ENCODE data around the gene OPN4. TPM values are rescaled to one million over a fixed set of nuclear protein-coding genes. Genes with fewer than 3 reads are reported as not detected.

Gene OPN4
- total and polyA plus RNA-seq, 2 of the 8 experiments (the other 6 are each of a cell fraction or from before 2014, with no cell fraction given), result not detected

DNA sequence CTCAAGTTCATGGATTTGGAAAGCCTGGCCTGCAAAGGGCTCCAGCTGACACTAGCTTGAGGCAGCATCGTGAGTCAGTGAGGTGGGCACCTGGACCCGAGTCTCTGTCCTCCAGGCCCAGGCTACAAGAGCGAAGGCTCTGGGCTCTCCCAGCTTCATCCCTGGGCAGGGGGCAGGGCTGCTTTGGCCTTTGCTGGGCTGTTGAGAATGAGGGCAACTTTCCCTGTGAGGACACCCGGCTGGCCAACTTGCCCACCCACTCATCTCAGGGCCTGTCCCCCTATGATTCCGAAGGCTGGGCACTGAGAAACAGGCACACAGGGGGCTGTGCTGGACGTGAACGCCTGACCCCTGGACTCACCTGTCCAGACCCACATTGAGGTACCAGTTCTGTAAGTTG is 38.3 kb downstream of the OPN4 start:
- Histone ChIP-seq H4K8ac (ENCODE audit: extremely low read depth, insufficient read depth, low read length) (no peak overlapping the region; the same call in 1 of the 2 replicates), H3K23ac (ENCODE audit: insufficient read length) (no peak overlapping the region), H2AK5ac (ENCODE audit: low read depth, low read length) (no peak overlapping the region), H3K4me2 (ENCODE audit: insufficient read depth in 1 of 2, low read depth in 2 of 2, low read length in 2 of 2) (no peak overlapping the region), H3K79me2 (ENCODE audit: control insufficient read depth in 1 of 2, insufficient read depth in 2 of 2, low read length in 2 of 2) (no peaks in the 10 kb centered on the region), H3K23me2 (ENCODE audit: low read depth, low read length) (no peaks in the 10 kb centered on the region; the same call in 1 of the 2 replicates), H3K79me1 (ENCODE audit: low read depth, low read length) (no peaks in the 10 kb centered on the region), H3K9ac (replicated peaks in 1 of 4; ENCODE audit: extremely low read depth in 1 of 4, low read depth in 3 of 4, low read length in 3 of 4) (no peak overlapping the region), H4K20me1 (replicated peaks in 1 of 2; ENCODE audit: control insufficient read depth in 1 of 2, insufficient read depth in 2 of 2, low read length in 2 of 2) (no peaks in the 10 kb centered on the region), H3K9me3 (ENCODE audit: insufficient read depth in 2 of 2, low read depth in 1 of 2, low read length in 1 of 2) (no peaks in the 10 kb centered on the region), H3K27me3 (replicated peaks in 1 of 4; ENCODE audit: control insufficient read depth in 3 of 4, extremely low read depth in 1 of 4, insufficient read depth in 3 of 4, low read length in 3 of 4) (0 out of 7 replicates have a peak, but pooled peaks cover 0 to 3% (median 0%) of the 10 kb centered on the region in 4 experiments), H4K5ac (ENCODE audit: insufficient read length, low read depth, low read length) (no peak overlapping the region), H2AFZ (ENCODE audit: low read length) (no peak overlapping the region), H2BK20ac (ENCODE audit: low read length) (no peak overlapping the region), H4K91ac (replicated peaks; ENCODE audit: insufficient read length, low read length) (no peak overlapping the region), H3K14ac (ENCODE audit: insufficient read length) (no peak overlapping the region), H2BK12ac (ENCODE audit: low read depth, low read length) (no peak overlapping the region), H2BK15ac (ENCODE audit: low read length) (0 out of 2 replicates have a peak overlapping the region, but pooled peaks have one; percentile 9), H2BK120ac (replicated peaks; ENCODE audit: low read depth, low read length) (no peak overlapping the region), H3K56ac (replicated peaks; ENCODE audit: insufficient read length, low read depth, low read length) (no peak overlapping the region), H3K4me3 (ENCODE audit: extremely low read depth in 1 of 4, insufficient read depth in 2 of 4, low read depth in 3 of 4, low read length in 4 of 4) (no peak overlapping the region), H3K36me3 (ENCODE audit: control insufficient read depth in 2 of 4, insufficient read depth in 4 of 4, low read length in 3 of 4) (no peaks in the 10 kb centered on the region), H3K4ac (replicated peaks; ENCODE audit: insufficient read length, low read depth, low read length) (no peak overlapping the region), H2BK5ac (ENCODE audit: low read depth, low read length) (no peak overlapping the region), H3K4me1 (replicated peaks in 1 of 4; ENCODE audit: control insufficient read depth in 3 of 4, insufficient read depth in 4 of 4, low read length in 3 of 4) (peaks cover 3 to 20% (median 5%) of the 10 kb centered on the region in 4 experiments), H3K27ac (ENCODE audit: low read depth, low read length) (no peak overlapping the region), H3K18ac (ENCODE audit: extremely low read depth, low read length) (no peak overlapping the region)
- WGBS, 2 experiments (ENCODE audit: extremely low coverage in 1 of 2, insufficient coverage in 1 of 2, insufficient read length in 1 of 2, insufficient replicate concordance in 2 of 2, low coverage in 1 of 2, low lambda C conversion rate in 2 of 2, missing lambda C conversion rate in 1 of 2), result 89% methylated on average over 7 of the region's 7 CpGs; no CpG with 5 or more reads in 1 of the 2 experiments
- DNase-seq (ENCODE audit: low read depth in 1 of 2, low spot score in 2 of 2) (no peak), FAIRE-seq (no peak)
- ChIA-PET POLR2A (ENCODE audit: partially characterized antibody) (interaction anchor here (0.6 to 1.5 kb wide), 2 partner anchors 19 to 427 kb away, joined by 3 to 4 read pairs; no protein-coding TSS in a partner anchor), CTCF (ENCODE audit: partially characterized antibody) (interaction anchor here (0.6 to 5.0 kb wide), 24 partner anchors 8 to 362 kb away, joined by 3 to 52 read pairs (median 6); no protein-coding TSS in a partner anchor)
- TF ChIP-seq BRCA1 (IDR thresholded peaks at IDR 0.05; ENCODE audit: low read depth, low read length), result no peak
- no peak for TF ChIP-seq HDAC6 (IDR thresholded peaks at IDR 0.05; ENCODE audit: low read depth, low read length)
- TF ChIP-seq EP300 (IDR thresholded peaks at IDR 0.05; ENCODE audit: borderline replicate concordance in 1 of 2, low read depth in 2 of 2, low read length in 2 of 2), result no peak
- no peak for TF ChIP-seq SP2 (IDR thresholded peaks at IDR 0.05; ENCODE audit: low read length)
- no peak for TF ChIP-seq SP1 (IDR thresholded peaks at IDR 0.05; ENCODE audit: low read depth, low read length)
- no peak for TF ChIP-seq POU5F1 (IDR thresholded peaks at IDR 0.05; ENCODE audit: low read depth, low read length)
- no peak for TF ChIP-seq CTBP2 (IDR thresholded peaks at IDR 0.05; ENCODE audit: borderline replicate concordance, insufficient read depth, insufficient read length, low read length)
- TF ChIP-seq EZH2 (IDR thresholded peaks at IDR 0.05; ENCODE audit: low read depth, low read length, severe bottlenecking), result no peak
- no peak for TF ChIP-seq POLR2A (IDR thresholded peaks at IDR 0.05; ENCODE audit: control extremely low read depth in 1 of 2, low read depth in 2 of 2, low read length in 2 of 2)
- TF ChIP-seq POLR2AphosphoS5 (IDR thresholded peaks at IDR 0.05; ENCODE audit: low read depth, low read length), result no peak
- TF ChIP-seq SAP30 (IDR thresholded peaks at IDR 0.05; ENCODE audit: insufficient read depth, insufficient replicate concordance, low read length), result no peak

Data from H1 (cell line).